ENCODE results near the gene TBL3. TPM values are rescaled to one million over a fixed set of nuclear protein-coding genes. Genes with fewer than 3 reads are reported as not detected.

The TBL3 gene
- total and polyA plus RNA-seq, 2 of the 8 experiments (the other 6 are each of a cell fraction or from before 2014, with no cell fraction given): 65.8 to 137 TPM

DNA sequence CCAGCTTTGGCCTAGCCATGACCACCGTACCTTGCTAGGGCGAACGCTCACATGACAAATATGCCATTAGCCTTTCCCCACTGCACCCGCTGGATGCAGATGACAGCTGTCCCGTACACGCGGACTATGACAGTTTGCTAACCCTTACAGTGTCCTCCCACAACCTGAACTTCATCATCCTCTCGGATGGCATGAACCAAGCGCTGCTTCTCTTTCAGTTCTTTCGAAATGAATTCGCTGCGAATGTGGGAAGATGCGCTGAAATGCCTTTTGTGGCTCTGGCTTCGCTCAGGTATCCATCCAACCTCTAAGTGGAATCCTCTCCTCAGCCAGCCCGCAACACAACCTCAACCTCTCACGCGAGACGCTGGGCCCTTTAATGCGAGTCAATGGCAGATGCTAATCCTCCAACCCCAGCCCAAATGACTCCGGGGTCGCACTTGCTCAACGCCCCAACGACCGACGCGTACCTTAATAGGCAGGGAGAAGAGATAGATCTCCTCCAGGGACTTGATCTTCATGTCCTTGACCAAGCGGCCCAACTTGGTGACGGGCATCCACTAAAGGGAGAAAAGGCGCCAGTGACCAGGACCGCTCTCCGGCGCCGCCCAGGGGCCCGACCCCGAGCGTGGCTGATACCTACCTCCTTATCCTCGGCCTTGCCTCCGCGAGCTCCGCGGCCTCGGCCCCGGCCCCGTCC, 7.9 kb upstream of the TBL3 start:
- Histone ChIP-seq H3K27me3 (replicated peaks in 1 of 4; ENCODE audit: control insufficient read depth in 3 of 4, extremely low read depth in 1 of 4, insufficient read depth in 3 of 4, low read length in 3 of 4) (no peaks in the 10 kb centered on the region; a peak in 1 of 7 replicates), H4K8ac (ENCODE audit: extremely low read depth, insufficient read depth, low read length) (peak overlapping the region; percentile 99), H2BK5ac (ENCODE audit: low read depth, low read length) (peak overlapping the region; percentile 57), H3K56ac (replicated peaks; ENCODE audit: insufficient read length, low read depth, low read length) (peak overlapping the region; percentile 93), H4K20me1 (replicated peaks in 1 of 2; ENCODE audit: control insufficient read depth in 1 of 2, insufficient read depth in 2 of 2, low read length in 2 of 2) (peaks cover 12 to 17% of the 10 kb centered on the region in 2 experiments), H2BK120ac (replicated peaks; ENCODE audit: low read depth, low read length) (no peak overlapping the region), H3K4me3 (ENCODE audit: extremely low read depth in 1 of 4, insufficient read depth in 2 of 4, low read depth in 3 of 4, low read length in 4 of 4) (peak overlapping the region; percentile 98 to 99 (median 98)), H3K9me3 (ENCODE audit: insufficient read depth in 2 of 2, low read depth in 1 of 2, low read length in 1 of 2) (no peaks in the 10 kb centered on the region), H3K23ac (ENCODE audit: insufficient read length) (no peak overlapping the region), H3K18ac (ENCODE audit: extremely low read depth, low read length) (peak overlapping the region; percentile 83; the same call in 1 of the 2 replicates), H3K4me1 (replicated peaks in 1 of 4; ENCODE audit: control insufficient read depth in 3 of 4, insufficient read depth in 4 of 4, low read length in 3 of 4) (peaks cover 0 to 22% (median 5%) of the 10 kb centered on the region in 4 experiments; a peak in 5 of 7 replicates), H2BK12ac (ENCODE audit: low read depth, low read length) (no peak overlapping the region), H3K79me2 (ENCODE audit: control insufficient read depth in 1 of 2, insufficient read depth in 2 of 2, low read length in 2 of 2) (peaks cover 10 to 38% of the 10 kb centered on the region in 2 experiments), H3K36me3 (ENCODE audit: control insufficient read depth in 2 of 4, insufficient read depth in 4 of 4, low read length in 3 of 4) (peaks cover 17 to 34% (median 28%) of the 10 kb centered on the region in 4 experiments), H3K79me1 (ENCODE audit: low read depth, low read length) (peaks cover 11% of the 10 kb centered on the region), H2BK20ac (ENCODE audit: low read length) (no peak overlapping the region), H4K91ac (replicated peaks; ENCODE audit: insufficient read length, low read length) (no peak overlapping the region), H4K5ac (ENCODE audit: insufficient read length, low read depth, low read length) (peak overlapping the region; percentile 30), H2AK5ac (ENCODE audit: low read depth, low read length) (no peak overlapping the region; the same call in 1 of the 2 replicates), H3K9ac (replicated peaks in 1 of 4; ENCODE audit: extremely low read depth in 1 of 4, low read depth in 3 of 4, low read length in 3 of 4) (peak overlapping the region; percentile 90 to 97 (median 93)), H3K4ac (replicated peaks; ENCODE audit: insufficient read length, low read depth, low read length) (peak overlapping the region; percentile 74), H2AFZ (ENCODE audit: low read length) (no peak overlapping the region), H3K23me2 (ENCODE audit: low read depth, low read length) (peaks cover 18% of the 10 kb centered on the region), H3K27ac (ENCODE audit: low read depth, low read length) (peak overlapping the region; percentile 94), H2BK15ac (ENCODE audit: low read length) (no peak overlapping the region), H3K14ac (ENCODE audit: insufficient read length) (peak overlapping the region; percentile 8), H3K4me2 (ENCODE audit: insufficient read depth in 1 of 2, low read depth in 2 of 2, low read length in 2 of 2) (peak overlapping the region; percentile 99 to 100)
- ChIA-PET POLR2A (ENCODE audit: partially characterized antibody) (interaction anchor here (0.6 to 19.8 kb wide), 63 partner anchors 6 to 544 kb away, joined by 3 to 736 read pairs (median 5); partner anchors contain the start of genes EME2, FAHD1, GFER and HAGH), CTCF (ENCODE audit: partially characterized antibody) (interaction anchor here (0.5 to 3.0 kb wide), 6 partner anchors 12 to 97 kb away, joined by 3 to 9 read pairs (median 4); no protein-coding TSS in a partner anchor)
- 6% methylated on average over 26 of the region's 44 CpGs; no CpG with 5 or more reads in 1 of the 2 experiments for WGBS, 2 experiments (ENCODE audit: extremely low coverage in 1 of 2, insufficient coverage in 1 of 2, insufficient read length in 1 of 2, insufficient replicate concordance in 2 of 2, low coverage in 1 of 2, low lambda C conversion rate in 2 of 2, missing lambda C conversion rate in 1 of 2)
- DNase-seq (ENCODE audit: low read depth in 1 of 2, low spot score in 2 of 2) (no peak), FAIRE-seq (no peak)
- TF ChIP-seq POU5F1 (IDR thresholded peaks at IDR 0.05; ENCODE audit: low read depth, low read length): no peak
- no peak for TF ChIP-seq SUZ12 (IDR thresholded peaks at IDR 0.05; ENCODE audit: low read length)
- TF ChIP-seq, protein P1, sequence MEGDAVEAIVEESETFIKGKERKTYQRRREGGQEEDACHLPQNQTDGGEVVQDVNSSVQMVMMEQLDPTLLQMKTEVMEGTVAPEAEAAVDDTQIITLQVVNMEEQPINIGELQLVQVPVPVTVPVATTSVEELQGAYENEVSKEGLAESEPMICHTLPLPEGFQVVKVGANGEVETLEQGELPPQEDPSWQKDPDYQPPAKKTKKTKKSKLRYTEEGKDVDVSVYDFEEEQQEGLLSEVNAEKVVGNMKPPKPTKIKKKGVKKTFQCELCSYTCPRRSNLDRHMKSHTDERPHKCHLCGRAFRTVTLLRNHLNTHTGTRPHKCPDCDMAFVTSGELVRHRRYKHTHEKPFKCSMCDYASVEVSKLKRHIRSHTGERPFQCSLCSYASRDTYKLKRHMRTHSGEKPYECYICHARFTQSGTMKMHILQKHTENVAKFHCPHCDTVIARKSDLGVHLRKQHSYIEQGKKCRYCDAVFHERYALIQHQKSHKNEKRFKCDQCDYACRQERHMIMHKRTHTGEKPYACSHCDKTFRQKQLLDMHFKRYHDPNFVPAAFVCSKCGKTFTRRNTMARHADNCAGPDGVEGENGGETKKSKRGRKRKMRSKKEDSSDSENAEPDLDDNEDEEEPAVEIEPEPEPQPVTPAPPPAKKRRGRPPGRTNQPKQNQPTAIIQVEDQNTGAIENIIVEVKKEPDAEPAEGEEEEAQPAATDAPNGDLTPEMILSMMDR (IDR thresholded peaks at IDR 0.05; ENCODE audit: control extremely low read depth in 1 of 3, insufficient read depth in 1 of 3, low read depth in 1 of 3, low read length in 3 of 3): no peak
- no peak for TF ChIP-seq SP2 (IDR thresholded peaks at IDR 0.05; ENCODE audit: low read length)
- TF ChIP-seq POLR2AphosphoS5 (IDR thresholded peaks at IDR 0.05; ENCODE audit: low read depth, low read length): peak; percentile 54; the same call in 1 of the 2 replicates
- TF ChIP-seq, protein P2, sequence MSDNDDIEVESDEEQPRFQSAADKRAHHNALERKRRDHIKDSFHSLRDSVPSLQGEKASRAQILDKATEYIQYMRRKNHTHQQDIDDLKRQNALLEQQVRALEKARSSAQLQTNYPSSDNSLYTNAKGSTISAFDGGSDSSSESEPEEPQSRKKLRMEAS (IDR thresholded peaks at IDR 0.05): no peak

Measured in H1 (cell line).